WTC11 (cell line): ENCODE results near the gene PCDHB16. TPM values are rescaled to one million over a fixed set of nuclear protein-coding genes. Genes with fewer than 3 reads are reported as not detected.

Experiments used
- ATAC-seq: fragments of 200-7000 bp; cut with Tn5 transposase; 2 replicates; pipeline ENCODE4 v1.10.0; 2021; ENCODE audit warnings: mild to moderate bottlenecking, moderate library complexity
- CTCF ChIA-PET: fragments of 300-600 bp; sonication (Branson Sonifier 250); formaldehyde crosslinking; loops from one replicate; lab custom pipeline; 2021; ENCODE audit warnings: antibody characterized with exemption; lab: Charles Lee
- POLR2A ChIA-PET: fragments of 350-600 bp; sonication (Branson Sonifier 250); formaldehyde crosslinking; loops from one replicate; lab custom pipeline; 2021; ENCODE audit warnings: antibody characterized with exemption; lab: Charles Lee
- DNase-seq: peaks from one replicate; pipeline ENCODE4 v3.0.0; 2021; ENCODE audit warnings: low spot score
- H3K27ac Mint-ChIP-seq: 2 replicates; pipeline ENCODE4 v1.8.0; 2021; ENCODE audit warnings: mixed read lengths
- H3K27me3 Mint-ChIP-seq: 2 replicates; pipeline ENCODE4 v1.8.0; 2021; ENCODE audit warnings: low read depth, mild to moderate bottlenecking, moderate library complexity, mixed read lengths
- H3K36me3 Mint-ChIP-seq: 2 replicates; pipeline ENCODE4 v1.8.0; 2021; ENCODE audit warnings: mixed read lengths
- H3K4me1 Mint-ChIP-seq: 2 replicates; pipeline ENCODE4 v1.8.0; 2022; ENCODE audit warnings: mixed read lengths
- H3K4me3 Mint-ChIP-seq: 2 replicates; pipeline ENCODE4 v1.8.0; 2021; ENCODE audit warnings: mild to moderate bottlenecking, moderate library complexity, mixed read lengths
- H3K9me3 Mint-ChIP-seq: 2 replicates; pipeline ENCODE4 v1.8.0; 2021; ENCODE audit warnings: mixed read lengths
- ATF1 ChIP-seq: sonication (generic); formaldehyde crosslinking; IDR thresholded peaks from 2 replicates; pipeline ENCODE4 v1.8.1; 2023; ENCODE audit warnings: mild to moderate bottlenecking, moderate library complexity, missing genetic modification reagents
- CBFB ChIP-seq: sonication (generic); formaldehyde crosslinking; IDR thresholded peaks from 2 replicates; pipeline ENCODE4 v1.8.1; 2022; ENCODE audit warnings: mild to moderate bottlenecking, low read depth, missing genetic modification reagents
- ESRRA ChIP-seq: sonication (generic); formaldehyde crosslinking; IDR thresholded peaks from 2 replicates; pipeline ENCODE4 v1.8.1; 2022; ENCODE audit warnings: mild to moderate bottlenecking, missing genetic modification reagents, borderline replicate concordance
- ETV6 ChIP-seq: sonication (generic); formaldehyde crosslinking; IDR thresholded peaks from 2 replicates; pipeline ENCODE4 v1.8.1; 2022; ENCODE audit warnings: mild to moderate bottlenecking, missing genetic modification reagents
- GABPB1 ChIP-seq: sonication (generic); formaldehyde crosslinking; IDR thresholded peaks from 2 replicates; pipeline ENCODE4 v1.8.1; 2023; ENCODE audit warnings: mild to moderate bottlenecking, missing genetic modification reagents
- IRF2 ChIP-seq: sonication (generic); formaldehyde crosslinking; IDR thresholded peaks from 2 replicates; pipeline ENCODE4 v1.8.0; 2022; ENCODE audit warnings: low read depth, missing genetic modification reagents, borderline replicate concordance
- NFE2L1 ChIP-seq: sonication (generic); formaldehyde crosslinking; IDR thresholded peaks from 2 replicates; pipeline ENCODE4 v1.8.1; 2023; ENCODE audit warnings: missing genetic modification reagents
- NR1H2 ChIP-seq: sonication (generic); formaldehyde crosslinking; IDR thresholded peaks from 2 replicates; pipeline ENCODE4 v1.9.0; 2021; ENCODE audit warnings: mild to moderate bottlenecking, moderate library complexity, missing genetic modification reagents
- NR2C2 ChIP-seq: sonication (generic); formaldehyde crosslinking; IDR thresholded peaks from 2 replicates; pipeline ENCODE4 v1.8.0; 2022; ENCODE audit warnings: mild to moderate bottlenecking, missing genetic modification reagents
- PRRX2 ChIP-seq: fragments of 250-450 bp; sonication (Bioruptor Pico); IDR thresholded peaks from 2 replicates; pipeline ENCODE4 v1.8.0; 2021; ENCODE audit warnings: mild to moderate bottlenecking
- RELA ChIP-seq: sonication (generic); formaldehyde crosslinking; IDR thresholded peaks from 2 replicates; pipeline ENCODE4 v1.8.1; 2022; ENCODE audit warnings: missing genetic modification reagents, mild to moderate bottlenecking, borderline replicate concordance
- RORB ChIP-seq: fragments of 250-450 bp; sonication (Bioruptor Pico); IDR thresholded peaks from 2 replicates; pipeline ENCODE4 v1.9.0; 2021; ENCODE audit warnings: mild to moderate bottlenecking
- STAT6 ChIP-seq: sonication (generic); formaldehyde crosslinking; conservative IDR thresholded peaks from 2 replicates; pipeline ENCODE4 v1.8.1; 2023; ENCODE audit warnings: mild to moderate bottlenecking, low read depth, missing genetic modification reagents, moderate library complexity
- ZNF532 ChIP-seq: fragments of 250-450 bp; sonication (Bioruptor Pico); IDR thresholded peaks from 2 replicates; pipeline ENCODE4 v1.9.0; 2021; ENCODE audit warnings: mild to moderate bottlenecking, borderline replicate concordance
- total RNA-seq: library from RNA; stranded (reverse); gene quantifications from 3 replicates; pipeline ENCODE4 v1.2.3, GENCODE V29; 2021
- TF ChIP-seq, protein P1 (sequence below): sonication (generic); formaldehyde crosslinking; conservative IDR thresholded peaks from 2 replicates; pipeline ENCODE4 v1.8.1; 2022; ENCODE audit warnings: mild to moderate bottlenecking, missing genetic modification reagents
- TF ChIP-seq, protein P2 (sequence below): sonication (generic); formaldehyde crosslinking; IDR thresholded peaks from 2 replicates; pipeline ENCODE4 v1.8.0; 2022; ENCODE audit warnings: mild to moderate bottlenecking, missing genetic modification reagents
- TF ChIP-seq, protein P3 (sequence below): sonication (generic); formaldehyde crosslinking; IDR thresholded peaks from 2 replicates; pipeline ENCODE4 v1.8.1; 2022; ENCODE audit warnings: low read depth, mild to moderate bottlenecking, moderate library complexity, missing genetic modification reagents, borderline replicate concordance
- TF ChIP-seq, protein P4 (sequence below): fragments of 200-600 bp; IDR thresholded peaks from 2 replicates; pipeline ENCODE4 v1.8.0; 2022; ENCODE audit warnings: antibody characterized with exemption
- TF ChIP-seq, protein P5 (sequence below): sonication (generic); formaldehyde crosslinking; IDR thresholded peaks from 2 replicates; pipeline ENCODE4 v1.8.0; 2022; ENCODE audit warnings: mild to moderate bottlenecking, missing genetic modification reagents

PCDHB16 gene
- total RNA-seq, 1 experiment from 2014 or later = 3.7 TPM

DNA sequence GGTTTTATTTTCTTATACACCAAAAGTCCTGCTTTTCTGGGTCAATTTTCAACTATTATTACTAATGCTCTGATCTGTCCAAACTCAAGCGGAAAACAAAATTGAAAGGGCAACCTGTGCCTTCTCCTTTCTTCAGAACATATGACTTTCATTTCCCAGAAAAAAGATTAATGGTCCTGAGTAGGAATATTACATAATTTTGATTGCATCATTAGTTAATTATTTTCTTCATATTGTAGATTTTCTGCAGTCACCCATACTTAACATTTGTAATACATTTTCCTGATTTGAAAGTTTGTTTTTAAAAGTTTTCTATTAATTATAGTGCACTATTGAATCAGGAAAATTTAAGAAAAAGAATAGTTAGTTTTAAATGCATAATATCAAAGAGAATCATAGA is 6.3 kb upstream of the PCDHB16 start:
- ChIA-PET CTCF (no interaction called here), POLR2A (no interaction called here)
- ATAC-seq (no peak), DNase-seq (no peak)
- Mint-ChIP-seq H3K27ac (no peak overlapping the region), H3K27me3 (no peaks in the 10 kb centered on the region), H3K4me3 (no peak overlapping the region), H3K36me3 (peaks cover 16% of the 10 kb centered on the region; the same call in 1 of the 2 replicates), H3K9me3 (peaks cover 17% of the 10 kb centered on the region), H3K4me1 (no peaks in the 10 kb centered on the region)
- TF ChIP-seq ATF1 (CRISPR knock-in tag) (no peak), IRF2 (CRISPR knock-in tag) (no peak), GABPB1 (CRISPR knock-in tag) (no peak), PRRX2 (CRISPR knock-in tag) (no peak), STAT6 (CRISPR knock-in tag) (no peak), CBFB (CRISPR knock-in tag) (no peak), ETV6 (CRISPR knock-in tag) (no peak), NR1H2 (CRISPR knock-in tag) (no peak), RELA (CRISPR knock-in tag) (no peak), ESRRA (CRISPR knock-in tag) (no peak), ZNF532 (CRISPR knock-in tag) (no peak), NFE2L1 (CRISPR knock-in tag) (no peak), NR2C2 (no peak), RORB (CRISPR knock-in tag) (no peak)
- TF ChIP-seq, protein P1, sequence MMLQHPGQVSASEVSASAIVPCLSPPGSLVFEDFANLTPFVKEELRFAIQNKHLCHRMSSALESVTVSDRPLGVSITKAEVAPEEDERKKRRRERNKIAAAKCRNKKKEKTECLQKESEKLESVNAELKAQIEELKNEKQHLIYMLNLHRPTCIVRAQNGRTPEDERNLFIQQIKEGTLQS (CRISPR knock-in tag) = no peak
- TF ChIP-seq, protein P2, sequence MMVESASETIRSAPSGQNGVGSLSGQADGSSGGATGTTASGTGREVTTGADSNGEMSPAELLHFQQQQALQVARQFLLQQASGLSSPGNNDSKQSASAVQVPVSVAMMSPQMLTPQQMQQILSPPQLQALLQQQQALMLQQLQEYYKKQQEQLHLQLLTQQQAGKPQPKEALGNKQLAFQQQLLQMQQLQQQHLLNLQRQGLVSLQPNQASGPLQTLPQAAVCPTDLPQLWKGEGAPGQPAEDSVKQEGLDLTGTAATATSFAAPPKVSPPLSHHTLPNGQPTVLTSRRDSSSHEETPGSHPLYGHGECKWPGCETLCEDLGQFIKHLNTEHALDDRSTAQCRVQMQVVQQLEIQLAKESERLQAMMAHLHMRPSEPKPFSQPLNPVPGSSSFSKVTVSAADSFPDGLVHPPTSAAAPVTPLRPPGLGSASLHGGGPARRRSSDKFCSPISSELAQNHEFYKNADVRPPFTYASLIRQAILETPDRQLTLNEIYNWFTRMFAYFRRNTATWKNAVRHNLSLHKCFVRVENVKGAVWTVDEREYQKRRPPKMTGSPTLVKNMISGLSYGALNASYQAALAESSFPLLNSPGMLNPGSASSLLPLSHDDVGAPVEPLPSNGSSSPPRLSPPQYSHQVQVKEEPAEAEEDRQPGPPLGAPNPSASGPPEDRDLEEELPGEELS = no peak
- TF ChIP-seq, protein P3, sequence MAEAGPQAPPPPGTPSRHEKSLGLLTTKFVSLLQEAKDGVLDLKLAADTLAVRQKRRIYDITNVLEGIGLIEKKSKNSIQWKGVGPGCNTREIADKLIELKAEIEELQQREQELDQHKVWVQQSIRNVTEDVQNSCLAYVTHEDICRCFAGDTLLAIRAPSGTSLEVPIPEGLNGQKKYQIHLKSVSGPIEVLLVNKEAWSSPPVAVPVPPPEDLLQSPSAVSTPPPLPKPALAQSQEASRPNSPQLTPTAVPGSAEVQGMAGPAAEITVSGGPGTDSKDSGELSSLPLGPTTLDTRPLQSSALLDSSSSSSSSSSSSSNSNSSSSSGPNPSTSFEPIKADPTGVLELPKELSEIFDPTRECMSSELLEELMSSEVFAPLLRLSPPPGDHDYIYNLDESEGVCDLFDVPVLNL (CRISPR knock-in tag) = no peak
- TF ChIP-seq, protein P4, sequence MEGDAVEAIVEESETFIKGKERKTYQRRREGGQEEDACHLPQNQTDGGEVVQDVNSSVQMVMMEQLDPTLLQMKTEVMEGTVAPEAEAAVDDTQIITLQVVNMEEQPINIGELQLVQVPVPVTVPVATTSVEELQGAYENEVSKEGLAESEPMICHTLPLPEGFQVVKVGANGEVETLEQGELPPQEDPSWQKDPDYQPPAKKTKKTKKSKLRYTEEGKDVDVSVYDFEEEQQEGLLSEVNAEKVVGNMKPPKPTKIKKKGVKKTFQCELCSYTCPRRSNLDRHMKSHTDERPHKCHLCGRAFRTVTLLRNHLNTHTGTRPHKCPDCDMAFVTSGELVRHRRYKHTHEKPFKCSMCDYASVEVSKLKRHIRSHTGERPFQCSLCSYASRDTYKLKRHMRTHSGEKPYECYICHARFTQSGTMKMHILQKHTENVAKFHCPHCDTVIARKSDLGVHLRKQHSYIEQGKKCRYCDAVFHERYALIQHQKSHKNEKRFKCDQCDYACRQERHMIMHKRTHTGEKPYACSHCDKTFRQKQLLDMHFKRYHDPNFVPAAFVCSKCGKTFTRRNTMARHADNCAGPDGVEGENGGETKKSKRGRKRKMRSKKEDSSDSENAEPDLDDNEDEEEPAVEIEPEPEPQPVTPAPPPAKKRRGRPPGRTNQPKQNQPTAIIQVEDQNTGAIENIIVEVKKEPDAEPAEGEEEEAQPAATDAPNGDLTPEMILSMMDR = no peak
- TF ChIP-seq, protein P5, sequence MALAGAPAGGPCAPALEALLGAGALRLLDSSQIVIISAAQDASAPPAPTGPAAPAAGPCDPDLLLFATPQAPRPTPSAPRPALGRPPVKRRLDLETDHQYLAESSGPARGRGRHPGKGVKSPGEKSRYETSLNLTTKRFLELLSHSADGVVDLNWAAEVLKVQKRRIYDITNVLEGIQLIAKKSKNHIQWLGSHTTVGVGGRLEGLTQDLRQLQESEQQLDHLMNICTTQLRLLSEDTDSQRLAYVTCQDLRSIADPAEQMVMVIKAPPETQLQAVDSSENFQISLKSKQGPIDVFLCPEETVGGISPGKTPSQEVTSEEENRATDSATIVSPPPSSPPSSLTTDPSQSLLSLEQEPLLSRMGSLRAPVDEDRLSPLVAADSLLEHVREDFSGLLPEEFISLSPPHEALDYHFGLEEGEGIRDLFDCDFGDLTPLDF (CRISPR knock-in tag) = no peak
